ENCODE data around the gene SAMD1. TPM values are rescaled to one million over a fixed set of nuclear protein-coding genes. Genes with fewer than 3 reads are reported as not detected.

Gene SAMD1
- total and polyA plus RNA-seq, 2 of the 8 experiments (the other 6 are each of a cell fraction or from before 2014, with no cell fraction given): 40.0 to 100 TPM

GRCh38 chr19:14136509-14137281, 46.1 kb upstream of the SAMD1 start, which contains the start of gene ASF1B:
Gene ASF1B, minus strand, starts transcription at chr19:14136589. Its CDS starts 133 bp downstream, at chr19:14136456.
- Histone ChIP-seq H3K79me2 (ENCODE audit: control insufficient read depth in 1 of 2, insufficient read depth in 2 of 2, low read length in 2 of 2) (peaks cover 0 to 8% of the 10 kb centered on the region in 2 experiments; a peak in 2 of 4 replicates), H3K23me2 (ENCODE audit: low read depth, low read length) (peaks cover 4% of the 10 kb centered on the region; the same call in 1 of the 2 replicates), H2BK5ac (ENCODE audit: low read depth, low read length) (peak within 1 kb of the TSS; percentile 88), H3K4me2 (ENCODE audit: insufficient read depth in 1 of 2, low read depth in 2 of 2, low read length in 2 of 2) (peak within 1 kb of the TSS; percentile 54 to 82), H2AFZ (ENCODE audit: low read length) (no peak within 1 kb of the TSS; the same call in 1 of the 2 replicates), H3K23ac (ENCODE audit: insufficient read length) (peak within 1 kb of the TSS; percentile 9), H4K8ac (ENCODE audit: extremely low read depth, insufficient read depth, low read length) (peak within 1 kb of the TSS; percentile 95), H3K14ac (ENCODE audit: insufficient read length) (no peak within 1 kb of the TSS), H3K79me1 (ENCODE audit: low read depth, low read length) (peaks cover 2% of the 10 kb centered on the region; the same call in 1 of the 2 replicates), H3K18ac (ENCODE audit: extremely low read depth, low read length) (peak within 1 kb of the TSS; percentile 99), H3K9ac (replicated peaks in 1 of 4; ENCODE audit: extremely low read depth in 1 of 4, low read depth in 3 of 4, low read length in 3 of 4) (peak within 1 kb of the TSS; percentile 74 to 85 (median 80)), H3K56ac (replicated peaks; ENCODE audit: insufficient read length, low read depth, low read length) (peak within 1 kb of the TSS; percentile 86), H2BK15ac (ENCODE audit: low read length) (peak within 1 kb of the TSS; percentile 95; the same call in 1 of the 2 replicates), H4K91ac (replicated peaks; ENCODE audit: insufficient read length, low read length) (peak within 1 kb of the TSS; percentile 85), H3K4me1 (replicated peaks in 1 of 4; ENCODE audit: control insufficient read depth in 3 of 4, insufficient read depth in 4 of 4, low read length in 3 of 4) (peaks cover 2 to 11% (median 5%) of the 10 kb centered on the region in 4 experiments), H2BK12ac (ENCODE audit: low read depth, low read length) (0 out of 2 replicates have a peak within 1 kb of the TSS, but pooled peaks have one; percentile 27), H3K27me3 (replicated peaks in 1 of 4; ENCODE audit: control insufficient read depth in 3 of 4, extremely low read depth in 1 of 4, insufficient read depth in 3 of 4, low read length in 3 of 4) (no peaks in the 10 kb centered on the region), H2AK5ac (ENCODE audit: low read depth, low read length) (no peak within 1 kb of the TSS), H2BK120ac (replicated peaks; ENCODE audit: low read depth, low read length) (no peak within 1 kb of the TSS), H3K4ac (replicated peaks; ENCODE audit: insufficient read length, low read depth, low read length) (peak within 1 kb of the TSS; percentile 98), H3K36me3 (ENCODE audit: control insufficient read depth in 2 of 4, insufficient read depth in 4 of 4, low read length in 3 of 4) (no peaks in the 10 kb centered on the region; a peak in 1 of 8 replicates), H3K4me3 (ENCODE audit: extremely low read depth in 1 of 4, insufficient read depth in 2 of 4, low read depth in 3 of 4, low read length in 4 of 4) (peak within 1 kb of the TSS; percentile 75 to 86 (median 80)), H4K20me1 (replicated peaks in 1 of 2; ENCODE audit: control insufficient read depth in 1 of 2, insufficient read depth in 2 of 2, low read length in 2 of 2) (peaks cover 0 to 9% of the 10 kb centered on the region in 2 experiments), H2BK20ac (ENCODE audit: low read length) (no peak within 1 kb of the TSS), H3K27ac (ENCODE audit: low read depth, low read length) (peak within 1 kb of the TSS; percentile 78), H3K9me3 (ENCODE audit: insufficient read depth in 2 of 2, low read depth in 1 of 2, low read length in 1 of 2) (no peaks in the 10 kb centered on the region), H4K5ac (ENCODE audit: insufficient read length, low read depth, low read length) (peak within 1 kb of the TSS; percentile 87)
- 2% methylated on average over 66 of the region's 78 CpGs; no CpG with 5 or more reads in 1 of the 2 experiments for WGBS, 2 experiments (ENCODE audit: extremely low coverage in 1 of 2, insufficient coverage in 1 of 2, insufficient read length in 1 of 2, insufficient replicate concordance in 2 of 2, low coverage in 1 of 2, low lambda C conversion rate in 2 of 2, missing lambda C conversion rate in 1 of 2)
- DNase-seq (ENCODE audit: low read depth in 1 of 2, low spot score in 2 of 2): peak; percentile 96 to 97
- no peak for FAIRE-seq
- POLR2A ChIA-PET (ENCODE audit: partially characterized antibody): interaction anchor here (0.6 to 5.8 kb wide), 30 partner anchors 9 to 336 kb away, joined by 3 to 109 read pairs (median 4); partner anchors contain the start of genes C19orf67, MISP3, PKN1 and PRKACA
- CTCF ChIA-PET (ENCODE audit: partially characterized antibody): interaction anchor here (0.6 to 7.9 kb wide), 29 partner anchors 10 to 329 kb away, joined by 3 to 40 read pairs (median 4); partner anchors contain the start of gene PKN1
- TF ChIP-seq CBX5 (IDR thresholded peaks at IDR 0.05; ENCODE audit: low read depth, low read length) (no peak), SP4 (IDR thresholded peaks at IDR 0.05; ENCODE audit: low read length) (peak; percentile 91), FOSL1 (IDR thresholded peaks at IDR 0.05; ENCODE audit: insufficient read depth, low read depth, low read length) (peak; percentile 66; the same call in 1 of the 2 replicates), GTF2F1 (IDR thresholded peaks at IDR 0.05; ENCODE audit: borderline replicate concordance, low read depth, low read length) (no peak), SP2 (IDR thresholded peaks at IDR 0.05; ENCODE audit: low read length) (peak; percentile 34; the same call in 1 of the 2 replicates), TBP (IDR thresholded peaks at IDR 0.05; ENCODE audit: low read depth, low read length) (peak; percentile 94), NRF1 (IDR thresholded peaks at IDR 0.05; ENCODE audit: low read depth, low read length) (peak; percentile 24; the same call in 1 of the 2 replicates), NANOG (IDR thresholded peaks at IDR 0.05; ENCODE audit: insufficient read depth, low read depth, low read length, poor library complexity, severe bottlenecking) (no peak), TCF12 (IDR thresholded peaks at IDR 0.05; ENCODE audit: low read depth, low read length) (no peak), RNF2 (IDR thresholded peaks at IDR 0.05; ENCODE audit: borderline replicate concordance, low read depth, low read length, missing control alignments, poor library complexity, severe bottlenecking) (no peak)
